ENCODE data around the gene DSCAM.

The DSCAM gene

DNA sequence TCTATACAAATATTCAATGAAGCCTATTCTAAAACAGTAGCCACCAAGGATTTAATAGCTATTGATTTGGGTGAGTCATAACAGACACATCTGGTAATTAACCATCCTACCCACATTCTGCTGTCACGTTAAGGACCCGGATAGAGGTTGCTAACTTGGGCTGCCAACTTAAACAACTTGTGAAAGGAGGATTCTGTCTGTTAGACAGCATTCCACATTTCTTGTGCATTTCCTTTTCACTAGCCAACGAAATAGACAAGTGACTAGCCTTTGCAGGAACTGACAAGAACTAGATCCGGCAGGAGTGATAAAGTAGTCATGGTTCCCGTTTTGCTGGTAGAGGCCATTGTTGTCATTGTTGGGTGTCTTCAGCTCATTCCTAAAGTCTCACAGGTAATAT lies 9.5 kb downstream of the DSCAM start:
- no peak for DNase-seq (ENCODE audit: low read depth)

DNA sequence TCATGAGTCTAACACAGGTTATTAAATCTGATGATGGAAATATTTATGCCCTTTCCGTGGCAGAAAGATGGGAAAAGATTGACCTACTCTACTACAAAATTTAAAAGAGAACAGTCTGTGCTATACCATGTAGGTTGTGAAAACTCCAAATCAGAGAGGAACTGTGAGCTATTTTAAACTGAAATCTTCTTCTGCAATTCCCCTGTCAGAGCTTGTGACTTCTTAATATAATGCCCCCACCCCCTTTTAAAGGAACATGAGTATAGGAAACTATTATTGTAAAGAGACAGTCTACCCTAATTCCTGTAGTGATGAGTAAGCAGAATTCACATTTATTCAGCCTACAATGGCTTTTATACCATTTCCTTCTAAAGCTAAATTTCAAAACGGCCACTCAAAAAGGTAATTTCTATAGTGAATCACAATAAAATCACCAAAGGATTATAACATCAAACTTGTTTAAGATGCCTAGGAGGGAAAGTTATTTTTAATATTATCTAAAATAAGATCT lies 11.7 kb downstream of the DSCAM start:
- no peak for DNase-seq (ENCODE audit: low read depth)

DNA sequence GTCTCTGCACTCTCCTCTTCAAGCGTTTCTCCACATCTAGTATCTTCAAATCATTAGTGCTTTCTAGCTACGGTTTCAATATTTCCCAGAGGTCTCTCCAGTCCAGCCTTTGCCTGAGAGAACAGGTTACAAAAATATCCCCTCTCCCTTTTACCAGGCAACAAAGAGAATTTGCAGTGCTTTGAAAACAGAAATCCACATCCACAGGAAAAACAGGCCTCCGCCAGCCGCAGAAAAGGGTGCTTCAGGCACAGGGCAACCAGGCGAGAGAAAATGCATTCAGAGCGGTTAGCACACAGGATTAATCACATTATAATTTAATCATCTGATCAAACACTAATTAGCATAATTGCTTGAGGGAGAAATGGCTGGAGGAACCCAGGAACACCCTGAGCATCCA lies 13.8 kb downstream of the DSCAM start:
- no peak for DNase-seq (ENCODE audit: low read depth)

DNA sequence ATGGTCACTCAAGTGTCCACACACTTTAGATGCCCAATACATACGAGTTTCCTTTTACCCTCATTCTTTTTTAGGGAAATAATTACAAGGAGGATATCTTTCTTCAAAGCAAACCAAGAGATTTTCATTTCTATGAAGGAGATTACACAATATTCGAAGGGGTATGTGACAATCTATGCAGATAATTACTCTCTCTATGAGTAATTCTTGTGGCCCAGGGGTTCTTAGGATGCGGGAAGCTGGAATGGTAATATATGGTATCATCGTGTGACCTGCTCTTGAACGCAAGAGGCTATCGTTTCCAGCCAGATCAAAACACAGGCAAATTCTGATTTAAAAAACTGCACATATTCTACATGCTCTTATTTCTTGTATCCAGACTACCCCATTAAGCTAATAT lies 14.6 kb downstream of the DSCAM start:
- no peak for DNase-seq (ENCODE audit: low read depth)

DNA sequence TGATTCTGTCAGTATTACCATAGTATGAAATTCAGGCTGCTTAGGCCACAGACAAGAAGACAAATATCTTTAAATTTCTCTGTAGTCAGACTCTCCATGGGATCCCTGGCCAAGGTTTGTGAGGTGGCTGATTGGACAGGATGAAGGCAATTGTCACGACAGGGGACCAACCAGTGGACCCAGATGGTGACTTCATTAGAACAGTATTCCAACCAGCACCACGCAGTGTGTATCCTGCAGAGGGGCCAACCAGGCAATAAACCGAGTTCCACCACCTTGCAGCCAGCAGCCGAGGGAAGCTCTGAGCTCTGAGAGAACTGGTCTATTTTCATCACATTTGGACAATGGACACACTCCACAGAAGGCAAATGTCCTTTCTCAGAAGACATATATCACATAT lies 16.1 kb downstream of the DSCAM start:
- no peak for DNase-seq (ENCODE audit: low read depth)

DNA sequence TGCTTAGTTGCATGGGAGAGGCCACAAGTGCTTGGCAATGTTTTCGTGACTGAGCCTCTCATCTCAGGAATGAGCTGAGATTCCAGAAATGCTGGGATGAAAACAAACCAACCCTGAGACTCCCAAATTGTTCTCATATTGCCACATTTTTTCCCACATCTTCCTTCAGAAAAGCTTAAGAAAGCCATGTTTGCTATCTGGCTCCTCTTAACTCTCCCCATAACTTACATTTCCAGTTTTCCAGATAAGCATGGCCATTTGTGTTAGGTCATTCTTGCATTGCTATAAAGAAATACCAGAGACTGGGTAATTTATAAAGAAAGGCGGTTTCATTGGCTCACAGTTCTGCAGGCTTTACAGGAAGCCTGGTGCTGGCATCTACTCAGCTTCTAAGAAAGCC lies 17.2 kb downstream of the DSCAM start:
- no peak for DNase-seq (ENCODE audit: low read depth)

DNA sequence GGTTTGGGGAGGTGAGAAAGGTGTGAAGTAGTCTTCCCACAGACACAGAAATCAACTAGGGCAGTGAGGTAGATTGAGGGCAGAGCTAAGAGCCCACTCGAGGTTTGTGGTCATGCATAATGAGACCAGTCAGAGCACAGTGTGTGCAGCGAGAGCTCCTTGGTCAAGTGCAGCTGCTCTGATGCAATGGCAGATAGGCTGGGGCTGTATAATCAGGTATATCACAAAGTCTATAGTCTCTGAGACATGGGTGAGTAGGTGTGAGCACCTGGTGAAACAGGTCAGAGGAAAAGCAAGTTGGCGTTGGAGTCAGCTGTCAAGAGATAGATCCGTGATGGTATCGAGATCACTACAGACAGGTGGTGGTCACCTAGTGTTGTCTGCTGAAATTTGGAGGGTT lies 17.6 kb downstream of the DSCAM start:
- no peak for DNase-seq (ENCODE audit: low read depth)

DNA sequence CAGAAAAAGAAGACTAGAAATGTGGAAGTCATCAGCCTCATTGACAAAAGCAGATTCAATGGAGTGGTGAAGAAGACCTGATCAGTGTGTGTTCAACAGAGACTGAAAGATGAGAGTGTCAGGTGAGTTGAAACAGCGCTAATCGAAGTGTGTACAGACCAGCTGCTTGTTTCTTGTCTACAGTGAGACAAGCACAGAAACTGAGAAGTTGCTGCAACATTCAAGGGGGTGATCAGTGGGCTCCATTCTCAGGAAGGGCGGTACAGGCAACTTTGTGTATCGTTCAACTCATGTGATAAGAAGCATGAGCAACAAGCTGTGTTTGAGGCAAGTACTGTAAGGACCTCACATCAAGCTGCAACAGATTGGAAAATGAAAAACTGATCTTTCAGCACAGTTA lies 19.4 kb downstream of the DSCAM start:
- DNase-seq (ENCODE audit: low read depth): no peak

DNA sequence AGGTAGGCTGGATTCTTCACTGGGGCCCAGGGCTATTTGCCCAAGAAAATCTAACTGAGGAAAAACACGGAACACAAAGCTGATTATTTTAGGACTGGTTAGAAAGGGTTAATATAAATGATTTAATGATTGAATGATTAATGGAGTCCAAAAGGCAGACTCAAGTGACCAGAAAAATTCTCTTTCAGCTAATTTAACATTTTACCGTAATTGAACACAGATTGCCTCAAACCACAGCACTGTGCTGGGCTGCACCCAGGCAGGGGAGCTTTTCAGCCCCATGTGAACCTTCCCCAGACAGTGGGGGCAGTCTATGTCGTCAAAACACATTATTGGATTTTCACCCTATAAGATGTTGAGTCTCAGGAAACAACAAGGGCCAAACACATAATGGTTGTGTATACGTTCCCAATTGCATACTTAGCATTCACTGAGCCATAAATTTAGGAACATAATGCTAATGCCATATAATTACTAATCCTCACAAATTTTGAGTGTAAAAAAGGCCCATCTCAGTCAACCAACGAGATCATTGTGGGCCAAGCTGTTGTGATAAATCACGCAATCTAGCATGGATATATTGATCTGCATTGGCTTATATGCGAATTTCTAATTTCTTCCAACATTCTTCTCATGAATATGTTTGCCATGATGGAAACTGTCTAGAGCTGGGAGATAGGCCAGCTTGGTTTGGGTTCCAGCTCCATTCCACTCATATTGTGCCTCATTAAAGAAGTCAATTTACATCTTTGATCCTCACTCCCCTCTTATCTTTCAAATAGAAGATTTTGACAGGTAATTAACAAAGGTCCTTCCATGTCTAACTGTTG lies 27.7 kb downstream of the DSCAM start:
- DNase-seq (ENCODE audit: low read depth): no peak

DNA sequence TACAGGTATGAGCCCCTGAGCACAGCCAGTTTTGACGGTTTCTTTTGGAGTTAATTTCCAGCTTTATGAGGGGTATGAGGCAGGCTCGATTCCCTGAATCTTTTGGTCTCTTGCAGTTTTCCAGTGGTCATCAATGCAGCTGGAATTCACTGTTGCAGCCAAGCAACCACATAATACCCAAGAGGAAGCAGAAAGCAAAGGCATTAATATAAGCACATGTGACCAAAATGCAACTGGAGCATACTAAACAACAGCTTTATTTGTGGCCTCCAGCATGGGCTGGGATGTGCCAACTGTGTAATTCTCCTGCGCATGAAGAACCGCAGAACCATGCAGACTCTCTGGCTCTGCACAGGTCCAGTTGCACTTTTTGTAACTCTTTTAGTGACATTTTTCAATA lies 33.0 kb downstream of the DSCAM start:
- no peak for DNase-seq (ENCODE audit: low read depth)

DNA sequence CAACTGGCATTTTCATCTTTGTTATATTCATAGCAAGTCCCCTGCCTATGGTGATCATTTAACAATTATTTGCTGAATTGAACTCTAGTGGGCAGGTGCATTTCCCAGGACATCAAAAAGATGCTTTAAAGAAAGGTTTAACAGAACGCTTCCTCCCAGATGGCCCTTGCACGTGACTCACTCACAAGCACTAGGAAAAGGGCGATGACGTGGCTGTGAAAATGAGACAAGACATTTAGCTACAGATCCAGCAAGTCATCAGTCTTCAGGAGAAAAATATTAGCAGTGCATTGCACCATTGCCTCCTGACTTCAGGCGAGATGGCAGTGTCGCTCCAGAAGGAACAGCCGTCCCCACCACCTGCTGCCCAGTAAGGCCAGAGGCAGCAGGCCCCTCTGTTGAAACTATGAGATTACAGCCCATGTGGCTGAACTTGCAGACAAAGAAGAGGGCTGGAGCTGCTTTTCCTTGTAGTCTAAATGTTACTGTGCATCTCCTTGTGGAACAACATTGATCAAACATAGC lies 37.2 kb downstream of the DSCAM start:
- no peak for DNase-seq (ENCODE audit: low read depth)

DNA sequence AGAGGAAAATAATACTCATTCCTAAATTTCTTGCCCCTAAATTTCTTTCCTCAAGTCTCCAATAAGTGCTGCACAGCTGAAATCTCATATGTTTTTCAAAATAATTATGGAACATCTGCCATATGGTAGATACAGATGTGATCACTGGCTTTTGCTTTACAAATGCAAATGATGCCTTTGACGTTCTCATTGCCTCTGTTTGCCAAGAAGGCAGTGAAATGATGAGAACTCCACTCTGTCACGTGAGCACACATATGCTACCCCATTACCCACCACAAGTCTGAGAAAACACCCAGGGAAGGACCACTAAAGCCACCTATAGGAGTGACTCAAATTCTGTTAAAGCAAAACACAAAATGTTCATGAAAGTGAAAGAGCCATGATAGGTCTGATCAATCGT lies 43.9 kb downstream of the DSCAM start:
- DNase-seq (ENCODE audit: low read depth): no peak

DNA sequence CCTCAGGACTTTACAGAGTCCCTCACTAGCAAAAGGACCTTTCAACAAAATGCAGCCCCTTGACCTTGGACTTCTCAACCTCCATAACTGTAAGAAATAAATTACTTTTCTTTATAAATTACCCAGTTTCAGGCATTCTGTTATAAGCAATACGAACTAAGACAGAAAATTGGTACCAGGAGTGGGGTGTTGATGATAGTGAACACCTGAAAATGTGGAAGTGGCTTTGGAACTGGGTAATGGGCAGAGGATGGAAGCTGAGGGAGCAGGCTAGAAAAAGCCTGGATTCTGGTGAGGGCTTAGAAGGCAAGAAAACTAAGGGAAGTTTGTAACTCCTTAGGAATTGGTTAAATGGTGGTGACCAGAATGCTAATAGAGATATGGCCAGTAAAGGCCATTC lies 46.8 kb downstream of the DSCAM start:
- DNase-seq (ENCODE audit: low read depth): no peak

DNA sequence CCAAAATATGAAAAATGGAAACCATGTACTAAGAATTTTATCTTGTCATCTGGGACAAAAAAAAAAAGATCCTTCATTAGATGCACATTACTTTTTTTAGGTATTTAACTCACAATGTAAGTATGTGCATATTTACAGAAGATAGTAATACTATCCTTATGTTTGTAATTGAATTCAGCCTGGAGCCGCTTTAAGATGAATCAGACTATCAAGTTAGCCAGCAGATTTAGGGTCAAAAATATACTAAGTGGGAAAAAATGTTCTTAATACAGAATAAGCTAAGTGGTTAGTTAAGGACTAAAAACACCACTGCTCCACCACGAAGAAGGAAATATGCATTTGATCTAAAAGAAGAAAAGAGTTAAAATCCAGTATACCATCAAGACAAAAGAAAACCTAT lies 49.1 kb downstream of the DSCAM start:
- no peak for DNase-seq (ENCODE audit: low read depth)

DNA sequence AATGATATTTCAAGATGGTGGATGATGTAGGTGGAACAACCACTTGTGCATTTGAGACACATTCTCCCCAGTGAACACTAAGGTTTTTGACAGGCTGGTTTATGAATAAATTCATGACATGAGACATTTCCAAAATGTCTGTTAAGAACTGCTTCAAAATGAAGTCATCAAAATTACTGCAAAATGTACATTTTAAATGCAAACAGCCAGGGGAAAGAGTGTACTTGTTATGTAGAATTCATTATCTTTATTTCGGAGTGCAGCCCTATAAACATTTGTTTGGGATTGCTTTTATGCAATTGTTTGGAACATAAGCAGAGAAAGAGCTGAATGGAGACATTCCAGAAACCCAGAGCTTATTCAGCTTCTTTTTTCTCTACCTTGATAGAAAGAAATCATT lies 49.5 kb downstream of the DSCAM start:
- no peak for DNase-seq (ENCODE audit: low read depth)

DNA sequence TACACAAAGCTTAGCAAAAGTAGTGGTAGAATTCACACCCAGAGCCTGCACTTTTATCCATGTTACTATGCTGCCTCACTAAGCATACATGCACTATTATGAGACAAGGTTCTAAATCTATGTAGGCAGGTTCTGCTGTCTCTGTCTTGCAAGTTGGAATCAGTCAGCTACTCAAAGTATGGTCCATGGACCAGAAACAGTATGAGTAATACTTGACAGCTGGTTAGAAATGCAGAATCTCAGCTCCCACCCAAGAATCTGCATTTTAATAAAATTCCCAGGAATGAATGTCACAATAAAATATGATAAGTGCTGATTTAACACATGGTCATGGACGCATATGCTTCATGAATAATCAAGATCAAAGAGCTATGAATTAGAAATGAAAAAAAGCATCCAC lies 50.5 kb downstream of the DSCAM start:
- no peak for DNase-seq (ENCODE audit: low read depth)

DNA sequence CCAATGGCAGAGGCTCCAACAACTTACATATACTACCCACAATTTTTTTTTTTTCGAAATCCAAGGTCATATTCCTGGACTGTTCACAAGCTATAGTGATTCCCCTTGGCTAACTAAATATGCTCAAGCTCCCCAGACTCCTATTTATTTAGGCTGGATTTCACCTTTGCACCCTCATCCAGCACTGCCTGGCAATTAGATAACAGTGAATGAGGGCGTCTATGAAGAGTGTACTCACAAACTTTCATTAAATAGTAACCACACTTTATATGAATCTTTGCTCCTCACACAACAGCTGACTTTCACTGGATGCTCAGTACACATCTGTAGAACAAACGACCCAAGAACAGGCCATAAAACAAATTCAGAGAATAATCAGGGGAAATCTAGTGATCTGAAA lies 51.6 kb downstream of the DSCAM start:
- no peak for DNase-seq (ENCODE audit: low read depth)

DNA sequence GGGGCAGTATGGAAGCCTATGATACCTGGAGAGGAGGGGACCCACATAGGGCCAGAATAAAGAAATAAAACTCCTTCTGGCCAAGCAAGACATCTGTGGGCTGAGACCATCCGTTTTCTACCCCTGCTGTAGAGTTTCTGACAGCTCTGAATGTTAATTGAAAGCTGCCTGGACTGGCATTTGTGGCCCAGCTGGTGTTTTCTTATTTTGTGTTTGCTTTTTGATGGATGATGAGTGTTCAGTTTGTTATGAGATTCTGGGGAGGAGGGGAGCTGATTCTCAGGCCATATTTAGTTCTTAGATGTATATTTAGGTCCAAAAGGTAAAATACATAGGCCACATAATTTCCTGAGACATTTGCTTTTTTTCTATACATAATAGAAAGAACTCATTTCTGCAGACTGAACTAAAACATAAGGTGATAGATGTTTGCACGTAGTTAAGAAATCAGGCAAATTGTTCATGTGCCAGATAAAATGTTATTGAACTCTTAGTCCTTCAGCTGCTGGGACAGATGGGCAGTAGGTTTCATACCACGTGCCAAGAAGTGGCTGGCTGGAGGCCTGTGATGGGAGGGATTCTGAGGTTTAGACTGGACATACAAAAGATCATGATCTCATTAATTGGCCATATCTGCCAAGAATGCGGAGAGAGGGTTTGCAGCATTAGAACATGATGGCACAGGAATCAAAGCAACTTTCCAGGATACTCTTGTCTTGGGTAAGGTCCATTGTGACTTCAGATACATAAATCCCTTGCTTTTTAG lies 54.1 kb downstream of the DSCAM start:
- no peak for DNase-seq (ENCODE audit: low read depth)

DNA sequence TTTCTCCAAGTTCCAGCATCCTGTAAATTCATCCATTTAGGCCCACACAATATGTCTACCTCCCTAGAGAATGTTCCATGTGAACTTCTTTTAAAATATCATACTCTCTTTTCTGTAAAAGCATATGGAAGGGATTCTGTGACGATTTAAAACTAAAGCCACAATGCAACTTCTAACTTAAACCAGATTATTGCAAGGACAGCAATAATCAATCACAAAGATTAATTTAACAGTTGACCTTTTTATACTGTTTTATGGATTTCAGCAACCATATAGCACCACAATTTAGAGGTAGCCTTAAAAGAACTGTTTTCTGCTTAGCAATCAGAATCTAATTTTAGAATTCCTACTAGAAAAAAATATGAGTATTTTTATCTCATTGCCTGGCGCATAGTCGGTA lies 58.3 kb downstream of the DSCAM start:
- no peak for DNase-seq (ENCODE audit: low read depth)

DNA sequence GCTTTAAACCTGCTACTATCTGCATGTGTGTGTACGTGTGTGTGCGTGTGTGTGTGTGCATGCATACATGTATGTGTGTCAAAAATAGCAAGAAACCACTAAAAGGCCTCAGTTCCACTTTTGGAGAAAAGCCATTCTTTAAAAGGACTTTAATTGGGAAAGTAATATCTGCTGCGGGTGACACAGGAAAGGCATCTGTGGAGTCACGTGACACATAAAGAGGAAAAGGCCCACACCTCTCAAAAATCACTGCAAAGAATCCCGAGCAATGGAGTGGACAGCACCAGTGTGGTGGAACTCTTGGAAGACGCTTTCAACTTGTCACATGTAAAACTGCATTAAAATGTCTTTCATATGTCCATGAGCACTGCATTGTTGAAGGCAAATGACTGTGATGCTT lies 63.6 kb downstream of the DSCAM start:
- DNase-seq (ENCODE audit: low read depth): no peak

DNA sequence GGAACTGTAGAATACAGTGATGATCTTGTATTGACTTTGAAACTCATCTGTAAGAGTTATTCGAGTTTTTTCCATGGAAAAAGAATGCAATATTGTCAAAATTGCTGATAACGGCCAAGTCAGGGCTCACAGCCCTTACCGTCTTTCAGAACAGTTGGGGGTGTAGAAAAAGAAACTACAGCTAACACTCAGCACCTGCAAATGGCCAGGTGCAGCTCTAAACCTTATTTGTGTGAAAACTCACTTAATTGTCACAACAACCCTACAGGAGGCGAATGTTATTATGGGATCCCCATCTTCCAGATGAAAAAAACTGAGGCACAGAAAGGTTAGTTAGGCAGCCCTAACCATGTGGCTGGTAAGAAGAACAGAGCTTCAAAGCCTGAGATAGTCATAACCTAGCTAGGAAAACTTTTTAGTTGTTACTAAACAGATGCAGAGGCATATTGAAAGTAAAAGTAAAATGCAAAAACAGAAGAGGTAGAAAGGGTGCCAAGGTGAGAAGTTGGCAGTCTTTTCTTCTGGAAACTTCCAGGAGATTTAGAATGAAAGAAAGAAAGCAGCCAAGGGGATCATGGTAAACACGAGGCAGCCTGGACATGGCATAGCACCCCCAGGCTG lies 76.4 kb downstream of the DSCAM start:
- DNase-seq (ENCODE audit: low read depth): no peak

DNA sequence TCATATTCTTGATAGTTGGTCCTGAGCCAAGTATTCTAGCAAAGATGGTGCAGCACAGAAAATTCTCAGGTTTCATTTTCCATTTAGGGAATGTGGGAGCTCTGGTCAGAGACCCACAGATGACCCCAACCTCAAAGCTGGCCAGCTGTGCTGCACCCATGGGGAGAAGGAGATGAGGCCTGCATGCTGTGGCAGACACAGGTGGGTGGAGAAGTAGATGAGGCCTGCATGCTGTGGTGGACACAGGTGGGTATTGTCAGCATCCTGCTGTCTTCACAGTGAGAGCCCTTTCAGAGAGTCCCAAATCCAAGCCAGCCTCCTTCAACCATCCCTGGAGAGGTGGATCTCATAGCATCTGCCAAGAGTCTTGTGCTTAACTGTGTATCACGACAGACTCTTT lies 77.7 kb downstream of the DSCAM start:
- no peak for DNase-seq (ENCODE audit: low read depth)

DNA sequence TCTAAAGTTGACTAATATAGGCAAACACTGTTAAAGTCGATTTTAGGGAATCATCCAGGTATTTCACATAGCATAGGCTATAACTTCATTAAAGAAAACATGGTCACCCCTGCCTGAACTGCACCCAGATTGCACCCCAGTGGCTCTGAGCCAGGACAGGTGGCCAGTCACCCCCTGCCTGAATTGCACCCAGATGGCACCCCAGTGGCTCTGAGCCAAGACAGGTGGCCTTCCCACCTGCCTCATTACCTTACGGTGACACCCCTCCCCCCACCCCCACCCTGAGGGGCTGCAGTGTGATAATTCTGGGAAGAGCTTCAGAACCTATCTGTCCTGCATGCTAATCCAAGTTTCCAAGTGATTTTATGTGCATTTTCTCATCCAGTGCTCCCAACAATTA lies 78.9 kb downstream of the DSCAM start:
- DNase-seq (ENCODE audit: low read depth): no peak

Data from fibroblast of gingiva (primary cell).